Spleen (tissue), 11 donors: ENCODE measurements around the gene GAB3. TPM values are rescaled to one million over a fixed set of nuclear protein-coding genes. Genes with fewer than 3 reads are reported as not detected.
A peak's percentile ranks its signal among the peaks of the same experiment; 100 is the strongest.

Experiments
- DNase-seq: peaks from one replicate; pipeline ENCODE4 v3.0.0-alpha.2; 2020
- H3K27ac ChIP-seq, 8 donors: fragments of 200-600 bp; sonication (generic) in 7 of 8; 1 replicate in 4 of 8; 2 replicates in 4 of 8; pipeline versions ENCODE4 v1.5.0 to v1.8.0; 2016 to 2021; ENCODE audit warnings: inconsistent platforms in 4 of 8, mild to moderate bottlenecking in 4 of 8, moderate library complexity in 1 of 8
- H3K27me3 ChIP-seq, 7 donors: fragments of 200-600 bp; sonication (generic) in 6 of 7; replicated peaks in 1 of 7; 1 replicate in 4 of 7; 2 replicates in 3 of 7; pipeline versions ENCODE4 v1.5.0 to v1.8.0; 2016 to 2021; ENCODE audit warnings: inconsistent platforms in 3 of 7, mild to moderate bottlenecking in 1 of 7
- H3K36me3 ChIP-seq, 6 donors: fragments of 200-600 bp; sonication (generic) in 5 of 6; 1 replicate in 4 of 6; 2 replicates in 2 of 6; pipeline versions ENCODE4 v1.5.0 to v1.8.0; 2016 to 2021; ENCODE audit warnings: inconsistent platforms in 2 of 6
- H3K4me1 ChIP-seq, 6 donors: fragments of 200-600 bp; sonication (generic) in 5 of 6; 1 replicate in 3 of 6; 2 replicates in 3 of 6; pipeline versions ENCODE4 v1.5.0 to v1.8.0; 2016 to 2021; ENCODE audit warnings: inconsistent platforms in 3 of 6
- H3K4me3 ChIP-seq, 8 donors: fragments of 200-600 bp; sonication (generic) in 7 of 8; 1 replicate in 4 of 8; 2 replicates in 4 of 8; pipeline versions ENCODE4 v1.5.0 to v1.8.0; 2016 to 2021; ENCODE audit warnings: inconsistent platforms in 4 of 8, mild to moderate bottlenecking in 4 of 8, moderate library complexity in 2 of 8
- H3K9me3 ChIP-seq, 8 donors: fragments of 200-600 bp; sonication (generic) in 7 of 8; 1 replicate in 4 of 8; 2 replicates in 4 of 8; pipeline versions ENCODE4 v1.5.0 to v1.8.0; 2016 to 2021; ENCODE audit warnings: inconsistent platforms in 4 of 8
- CTCF ChIP-seq, 11 experiments: fragments of 200-600 bp in 7 of 11; fragments of 450-650 bp in 4 of 11; sonication (generic) in 4 of 11; IDR thresholded peaks in 8 of 11; conservative IDR thresholded peaks in 3 of 11; 1 replicate in 7 of 11; 2 replicates in 4 of 11; pipeline versions ENCODE4 v1.4.0 to v1.8.0; 2016 to 2021; ENCODE audit warnings: antibody characterized with exemption in 11 of 11, inconsistent platforms in 4 of 11, mild to moderate bottlenecking in 1 of 11
- POLR2A ChIP-seq, 3 donors: fragments of 450-650 bp; IDR thresholded peaks; one replicate each; pipeline ENCODE4 v1.5.1; 2017; ENCODE audit warnings: antibody characterized with exemption in 3 of 3, mild to moderate bottlenecking in 1 of 3
- POLR2AphosphoS5 ChIP-seq, 3 donors: sonication (generic); formaldehyde crosslinking; IDR thresholded peaks; one replicate each; pipeline ENCODE4 v1.5.1; 2017; ENCODE audit warnings: antibody characterized with exemption in 3 of 3
- WGBS, 5 donors: extraction: QIAGEN DNeasy Blood & Tissue Kit in 3 of 5; methylation state at CpG; one replicate each; pipeline versions ENCODE4 v1.1.5 to v1.1.7; 2013 to 2018; 5-methylcytosine and 5-hydroxymethylcytosine counted together
- intact Hi-C: fragments of 100-400 bp; cut with DNase I; formaldehyde crosslinking; loops from one replicate; pipeline ENCODE4 v1.15.0; 2023; ENCODE audit warnings: low total_unique reads
- polyA plus RNA-seq, 3 donors: library from polyadenylated mRNA; stranded (reverse); fragments of 200-250 nt; gene quantifications; one replicate each; pipeline ENCODE4 v1.2.1, GENCODE V29; 2013
- total RNA-seq, 7 donors: library from RNA; depleted of rRNA in 3 of 7; stranded (reverse); fragments of >200 nt in 3 of 7; fragmentation: NEBNext Ultra II Directional in 4 of 7; extraction: Animal tissue kit (Norgen Biotek cat#: 25700) in 4 of 7; gene quantifications; one replicate each; pipeline versions ENCODE4 v1.1.0 to v1.2.1, GENCODE V29; 2016 to 2021
- donor health status: healthy with polysubstance abuse.
- donor health status: DM: no; HTN: no; CAD: no; lungs with moderate emphysema.
- donor health status: DM: no; HTN: no; CAD: no.
- donor health status: Bipolar disorder and iron deficiency.
- donor health status: healthy.
- donor health status: DM: no; HTN: no; CAD: no.
- donor health status: DM: yes; HTN: yes; CAD: no.

The GAB3 gene
- total and polyA plus RNA-seq, 10 donors = 7.4 to 40.3 (median 32.3) TPM

DNA sequence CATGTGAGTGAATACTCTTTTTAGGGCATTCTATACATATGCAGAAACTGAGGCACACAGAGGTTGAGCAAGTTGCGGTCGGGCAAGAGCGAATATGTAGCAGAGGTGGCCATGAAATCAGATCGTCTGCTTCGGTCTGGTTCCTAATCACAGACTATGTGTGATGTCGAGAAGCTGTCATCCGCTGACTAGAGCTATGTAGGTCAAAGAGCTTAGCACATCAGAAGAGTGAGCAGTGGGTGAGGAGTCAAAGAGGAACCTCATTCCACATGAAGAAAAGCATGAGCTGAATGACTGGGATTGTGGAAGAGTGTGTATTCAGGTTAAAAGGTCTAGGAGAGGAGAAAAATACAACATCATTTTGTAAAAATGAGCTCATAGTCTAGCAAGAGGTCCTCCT is 19.0 kb downstream of the GAB3 start:
- Histone ChIP-seq H3K9me3 (no peaks in the 10 kb centered on the region), H3K27me3 (no peaks in the 10 kb centered on the region), H3K27ac (peak overlapping the region in 7 of 8 donors; percentile 72 to 90 (median 83)), H3K4me3 (peak overlapping the region in 1 of 8 donors; percentile 15), H3K4me1 (peaks cover 25 to 100% (median 94%) of the 10 kb centered on the region in 6 donors), H3K36me3 (no peaks in the 10 kb centered on the region)
- 57 to 81% (median 71%) methylated on average over 7 of the region's 7 CpGs for WGBS, 5 donors
- TF ChIP-seq POLR2A (IDR thresholded peaks at IDR 0.05) (no peak), POLR2AphosphoS5 (IDR thresholded peaks at IDR 0.05) (peak in 1 of 3 donors; percentile 44)
- intact Hi-C loops = no loop called here
- DNase-seq = no peak

DNA sequence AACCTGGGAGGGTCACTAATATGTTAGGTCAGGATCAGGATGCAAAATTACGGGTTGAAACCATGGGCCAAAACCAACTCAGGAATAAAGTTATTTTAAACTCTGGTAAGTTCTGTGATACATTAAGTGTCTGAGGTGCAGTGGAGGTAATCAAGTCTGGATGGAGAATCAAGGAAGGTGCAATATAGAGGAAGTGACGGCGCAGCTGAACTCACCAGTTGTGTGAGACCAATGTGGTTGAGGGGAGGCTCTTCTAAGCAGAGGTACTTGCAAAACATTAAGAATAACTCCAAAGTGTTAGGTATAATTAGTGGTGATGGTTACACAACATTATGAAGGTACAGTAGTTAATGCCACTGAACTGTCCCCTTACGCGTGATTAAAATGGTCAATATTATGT is 19.7 kb downstream of the GAB3 start:
- Histone ChIP-seq H3K27ac (peak overlapping the region in 7 of 8 donors; percentile 72 to 90 (median 83)), H3K9me3 (no peaks in the 10 kb centered on the region), H3K4me3 (peak overlapping the region in 1 of 8 donors; percentile 15), H3K36me3 (no peaks in the 10 kb centered on the region), H3K4me1 (peaks cover 25 to 100% (median 93%) of the 10 kb centered on the region in 6 donors), H3K27me3 (no peaks in the 10 kb centered on the region)
- intact Hi-C loops = no loop called here
- DNase-seq = no peak
- TF ChIP-seq CTCF (IDR thresholded peaks at IDR 0.05 in 8 of 11, conservative IDR thresholded peaks at IDR 0.05 in 3 of 11) = no peak
- TF ChIP-seq POLR2A (IDR thresholded peaks at IDR 0.05) = no peak
- TF ChIP-seq POLR2AphosphoS5 (IDR thresholded peaks at IDR 0.05) = no peak
- WGBS, 5 donors = 54 to 84% (median 68%) methylated on average over 5 of the region's 5 CpGs

DNA sequence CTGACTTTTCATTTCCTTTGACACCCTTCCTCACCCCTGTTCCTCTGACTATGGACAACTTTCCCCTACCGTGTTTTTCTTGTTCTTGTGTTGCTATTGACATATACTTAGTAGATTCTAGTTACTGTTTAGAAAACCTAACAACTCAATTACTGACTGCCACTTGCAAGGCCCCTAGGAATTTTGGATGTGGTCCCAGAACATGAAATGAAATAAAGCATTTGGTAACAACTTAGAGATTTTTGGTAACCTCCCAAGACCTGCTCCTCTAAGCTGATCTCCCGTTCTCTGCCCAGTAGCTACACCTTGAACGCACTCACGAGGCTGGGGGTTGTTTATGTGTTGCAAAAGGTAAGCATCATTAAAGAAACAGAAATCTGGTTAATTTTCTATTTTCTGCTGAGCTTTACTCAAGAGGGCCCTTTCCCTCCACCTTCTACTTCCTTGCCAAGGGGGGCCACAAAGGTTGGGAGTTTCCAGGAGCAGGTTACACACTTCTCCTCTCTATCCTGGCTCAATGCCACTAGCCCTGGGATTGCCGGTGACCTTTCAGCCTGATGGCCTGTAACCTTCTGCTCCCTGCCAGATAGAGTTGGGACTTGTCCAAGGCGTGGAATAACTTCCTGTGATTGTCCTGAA is 20.5 kb downstream of the GAB3 start:
- H3K4me1 ChIP-seq = peaks cover 24 to 100% (median 90%) of the 10 kb centered on the region in 6 donors
- peak overlapping the region; percentile 31 to 90 (median 82) for H3K27ac ChIP-seq
- no peaks in the 10 kb centered on the region for H3K36me3 ChIP-seq
- no peak overlapping the region for H3K4me3 ChIP-seq
- H3K27me3 ChIP-seq = no peaks in the 10 kb centered on the region
- no peaks in the 10 kb centered on the region for H3K9me3 ChIP-seq
- TF ChIP-seq POLR2A (IDR thresholded peaks at IDR 0.05) = no peak
- TF ChIP-seq CTCF (IDR thresholded peaks at IDR 0.05 in 8 of 11, conservative IDR thresholded peaks at IDR 0.05 in 3 of 11) = no peak
- peak in 2 of 3 donors; percentile 47 to 79 for TF ChIP-seq POLR2AphosphoS5 (IDR thresholded peaks at IDR 0.05)
- 38 to 51% (median 45%) methylated on average over 4 to 6 of the region's 6 CpGs for WGBS, 5 donors
- DNase-seq = no peak
- intact Hi-C loops = no loop called here

- WGBS, 5 donors = 68 to 93% (median 74%) methylated on average over 3 of the region's 3 CpGs
- no peaks in the 10 kb centered on the region for H3K9me3 ChIP-seq
- intact Hi-C loops = no loop called here
- no peaks in the 10 kb centered on the region for H3K27me3 ChIP-seq
- peak overlapping the region; percentile 43 to 90 (median 82) for H3K27ac ChIP-seq
- no peaks in the 10 kb centered on the region for H3K36me3 ChIP-seq
- no peak for DNase-seq
- TF ChIP-seq CTCF (IDR thresholded peaks at IDR 0.05 in 8 of 11, conservative IDR thresholded peaks at IDR 0.05 in 3 of 11) (no peak), POLR2AphosphoS5 (IDR thresholded peaks at IDR 0.05) (no peak), POLR2A (IDR thresholded peaks at IDR 0.05) (no peak)
- peaks cover 19 to 100% (median 90%) of the 10 kb centered on the region in 6 donors for H3K4me1 ChIP-seq
- no peak overlapping the region for H3K4me3 ChIP-seq
These were observed 21.4 kb downstream of the GAB3 start for GRCh38 chrX:154729439-154729838.
